HCT116 (cell line): ENCODE measurements around the gene TTC33. TPM values are rescaled to one million over a fixed set of nuclear protein-coding genes. Genes with fewer than 3 reads are reported as not detected.

Experiments used
- ATAC-seq: fragments of 200-7000 bp; cut with Tn5 transposase; 2 replicates; pipeline ENCODE4 v1.9.1; 2020; ENCODE audit warnings: mild to moderate bottlenecking, moderate library complexity
- BruUV-seq: library from RNA; stranded (reverse); fragments of 400-500 nt; replicated peaks from 2 replicates; lab custom pipeline; 2021; lab: Mats Ljungman, UMichigan
- CTCF ChIA-PET: fragments of 300-600 bp; sonication (Branson Sonifier 250); formaldehyde crosslinking; loops from one replicate; lab custom pipeline; 2021; ENCODE audit warnings: antibody characterized with exemption; lab: Charles Lee
- POLR2A ChIA-PET: fragments of 300-600, 350-600 bp; sonication (Branson Sonifier 250); formaldehyde crosslinking; loops from one replicate; lab custom pipeline; 2021; ENCODE audit warnings: antibody characterized with exemption; lab: Charles Lee
- RAD21 ChIA-PET, 2 experiments: fragments of 300-600 bp; sonication (Branson Sonifier 250); formaldehyde crosslinking; loops; one replicate each; lab custom pipeline; 2023; ENCODE audit warnings: low total read pairs in 2 of 2; ENCODE audit not compliant: uncharacterized antibody in 2 of 2, unreplicated experiment in 2 of 2, low non-redundant PET in 1 of 2; lab: Charles Lee
- DNase-seq: peaks from one replicate; pipeline ENCODE4 v3.0.0-alpha.2; 2010; ENCODE audit warnings: low read depth, low spot score
- H2AFZ ChIP-seq: fragments of 200-600 bp; shearing (Covaris generic), sonication (generic); 2 replicates; pipeline ENCODE4 v1.6.1; 2017; ENCODE audit warnings: low read depth, mixed run types, mixed read lengths, antibody characterized with exemption, low read length; ENCODE audit not compliant: poor library complexity, severe bottlenecking
- H3K27ac ChIP-seq: 2 replicates; pipeline ENCODE4 v1.5.1; 2012; ENCODE audit warnings: low read depth, low read length
- H3K27me3 ChIP-seq: fragments of 200-600 bp; sonication (generic); 2 replicates; pipeline ENCODE4 v1.6.1; 2016; ENCODE audit warnings: mixed run types, low read length, mixed read lengths; ENCODE audit not compliant: insufficient read depth
- H3K36me3 ChIP-seq, 2 experiments: fragments of 200-500 bp in 1 of 2; fragments of 200-600 bp in 1 of 2; sonication (Bioruptor generic) in 1 of 2; sonication (generic) in 1 of 2; 2 replicates each; pipeline versions ENCODE4 v1.5.1 to v1.6.1; 2014 to 2016; ENCODE audit warnings: low read length in 2 of 2, inconsistent platforms in 1 of 2, mixed read lengths in 1 of 2, mixed run types in 1 of 2; ENCODE audit not compliant: insufficient read depth in 2 of 2, control insufficient read depth in 1 of 2
- H3K4me1 ChIP-seq, 2 experiments: fragments of 200-600 bp in 1 of 2; sonication (generic) in 1 of 2; 2 replicates each; pipeline versions ENCODE4 v1.5.1 to v1.6.1; 2012 to 2017; ENCODE audit warnings: low read length in 2 of 2, inconsistent platforms in 1 of 2, mild to moderate bottlenecking in 1 of 2, mixed read lengths in 1 of 2, mixed run types in 1 of 2, moderate library complexity in 1 of 2; ENCODE audit not compliant: insufficient read depth in 2 of 2, control insufficient read depth in 1 of 2
- H3K4me2 ChIP-seq: fragments of 200-600 bp; sonication (generic); 2 replicates; pipeline ENCODE4 v1.6.1; 2017; ENCODE audit warnings: mixed run types, low read length, mixed read lengths
- H3K4me3 ChIP-seq, 2 experiments: fragments of 200-600 bp in 1 of 2; sonication (generic) in 1 of 2; replicated peaks in 1 of 2; 2 replicates each; pipeline ENCODE4 v1.5.1; 2011 to 2016; ENCODE audit warnings: low read length in 2 of 2, control low read depth in 1 of 2, low read depth in 1 of 2, mild to moderate bottlenecking in 1 of 2, mixed read lengths in 1 of 2, mixed run types in 1 of 2
- H3K79me2 ChIP-seq: fragments of 200-600 bp; sonication (generic); 2 replicates; pipeline ENCODE4 v1.6.1; 2017; ENCODE audit warnings: mild to moderate bottlenecking, mixed run types, low read length, moderate library complexity, mixed read lengths; ENCODE audit not compliant: insufficient read depth
- H3K9ac ChIP-seq: fragments of 200-600 bp; sonication (generic); 2 replicates; pipeline ENCODE4 v1.6.1; 2016; ENCODE audit warnings: low read length, mixed read lengths
- H3K9me2 ChIP-seq: fragments of 200-600 bp; sonication (generic), shearing (Covaris generic); 2 replicates; pipeline ENCODE4 v1.6.1; 2017; ENCODE audit warnings: mixed run types, mild to moderate bottlenecking, moderate library complexity; ENCODE audit not compliant: insufficient read depth
- H3K9me3 ChIP-seq, 2 experiments: fragments of 200-500 bp in 1 of 2; fragments of 200-600 bp in 1 of 2; sonication (Bioruptor generic) in 1 of 2; sonication (generic) in 1 of 2; 2 replicates each; pipeline ENCODE4 v1.6.1; 2014 to 2017; ENCODE audit warnings: low read length in 2 of 2, mixed read lengths in 2 of 2, inconsistent platforms in 1 of 2, low read depth in 1 of 2, mild to moderate bottlenecking in 1 of 2, mixed run types in 1 of 2, moderate library complexity in 1 of 2; ENCODE audit not compliant: control insufficient read depth in 1 of 2, insufficient read depth in 1 of 2
- H4K20me1 ChIP-seq: fragments of 200-600 bp; sonication (generic), shearing (Covaris generic); 2 replicates; pipeline ENCODE4 v1.6.1; 2017; ENCODE audit warnings: mixed run types, mild to moderate bottlenecking, moderate library complexity; ENCODE audit not compliant: insufficient read depth
- ATF3 ChIP-seq: IDR thresholded peaks from 2 replicates; pipeline ENCODE4 v1.6.1; 2012
- CEBPB ChIP-seq: IDR thresholded peaks from 2 replicates; pipeline ENCODE4 v1.6.1; 2012; ENCODE audit warnings: low read depth
- ELF1 ChIP-seq: IDR thresholded peaks from 2 replicates; pipeline ENCODE4 v1.6.1; 2012; ENCODE audit warnings: low read depth, borderline replicate concordance
- EZH2phosphoT487 ChIP-seq: fragments of 200-600 bp; IDR thresholded peaks from 2 replicates; pipeline ENCODE4 v1.6.1; 2018; ENCODE audit warnings: antibody characterized with exemption, borderline replicate concordance
- FOSL1 ChIP-seq: IDR thresholded peaks from 2 replicates; pipeline ENCODE4 v1.6.1; 2012; ENCODE audit warnings: low read depth
- POLR2AphosphoS5 ChIP-seq: IDR thresholded peaks from 2 replicates; pipeline ENCODE4 v1.6.1; 2011; ENCODE audit warnings: mild to moderate bottlenecking, low read depth, low read length, moderate library complexity
- RAD21 ChIP-seq: IDR thresholded peaks from 2 replicates; pipeline ENCODE4 v1.6.1; 2012; ENCODE audit warnings: low read depth, mild to moderate bottlenecking
- SIN3A ChIP-seq: IDR thresholded peaks from 2 replicates; pipeline ENCODE4 v1.6.1; 2012; ENCODE audit warnings: low read depth
- SP1 ChIP-seq: IDR thresholded peaks from 2 replicates; pipeline ENCODE4 v1.6.1; 2012; ENCODE audit warnings: low read depth
- TCF7L2 ChIP-seq: IDR thresholded peaks from 2 replicates; pipeline ENCODE4 v1.7.0; 2011; ENCODE audit warnings: borderline replicate concordance, inconsistent platforms; ENCODE audit not compliant: insufficient read depth, insufficient read length; ENCODE audit errors: extremely low read depth
- YY1 ChIP-seq: IDR thresholded peaks from 2 replicates; pipeline ENCODE4 v1.6.1; 2011; ENCODE audit warnings: low read length, low read depth, moderate library complexity, mild to moderate bottlenecking; ENCODE audit not compliant: insufficient replicate concordance; ENCODE audit errors: extremely low read depth
- intact Hi-C: fragments of 100-400 bp; cut with micrococcal nuclease; formaldehyde crosslinking; loops from 2 replicates; pipeline ENCODE4 v1.10.0; 2022
- total RNA-seq: library from RNA; stranded (reverse); gene quantifications from one replicate; pipeline ENCODE4 v1.2.1, GENCODE V29; 2021; ENCODE audit not compliant: unreplicated experiment
- TF ChIP-seq, protein P1 (sequence below): IDR thresholded peaks from 2 replicates; pipeline ENCODE4 v1.6.1; 2011; ENCODE audit warnings: mild to moderate bottlenecking, low read length, moderate library complexity; ENCODE audit not compliant: insufficient replicate concordance; ENCODE audit errors: extremely low read depth

TTC33 gene
- total RNA-seq, 1 experiment from 2014 or later: 14.5 TPM

GRCh38 chr5:40481241-40481640 lies 274.5 kb downstream of the TTC33 start:
- ChIA-PET POLR2A (no interaction called here), RAD21 (no interaction called here), CTCF (no interaction called here)
- no peak for DNase-seq
- no TSS peak for BruUV-seq
- Histone ChIP-seq H3K9me2 (no peaks in the 10 kb centered on the region), H3K4me3 (no peak overlapping the region), H3K36me3 (no peaks in the 10 kb centered on the region), H4K20me1 (no peaks in the 10 kb centered on the region), H3K9ac (no peak overlapping the region), H2AFZ (no peak overlapping the region), H3K9me3 (no peaks in the 10 kb centered on the region), H3K27me3 (no peaks in the 10 kb centered on the region), H3K4me2 (no peak overlapping the region), H3K27ac (no peak overlapping the region), H3K79me2 (no peaks in the 10 kb centered on the region), H3K4me1 (no peaks in the 10 kb centered on the region)
- ATAC-seq: no peak
- TF ChIP-seq CEBPB (no peak), TCF7L2 (no peak), YY1 (no peak), SP1 (no peak), EZH2phosphoT487 (no peak), ATF3 (no peak), SIN3A (no peak), FOSL1 (no peak), POLR2AphosphoS5 (no peak), ELF1 (no peak)
- intact Hi-C loops: no loop called here

DNA sequence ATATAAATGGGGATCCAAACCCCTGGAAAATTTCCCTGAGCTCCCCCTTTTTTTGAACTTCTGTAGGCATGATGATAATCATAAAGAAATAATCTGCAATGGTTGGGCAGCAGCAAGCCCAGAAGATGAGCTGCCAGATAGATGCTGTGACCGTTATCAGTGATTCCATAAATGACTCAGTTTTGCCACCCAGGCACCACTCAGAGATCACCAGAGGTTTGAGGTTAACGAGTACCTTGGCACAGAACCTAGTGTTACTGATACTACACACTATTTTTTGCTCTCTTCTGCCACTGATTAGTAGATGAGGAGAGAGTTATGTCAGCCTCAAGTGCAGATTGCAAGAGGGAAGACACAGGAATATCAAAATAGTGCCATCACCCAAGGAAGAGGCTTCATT lies 275.4 kb downstream of the TTC33 start:
- Histone ChIP-seq H3K36me3 (no peaks in the 10 kb centered on the region), H3K9ac (no peak overlapping the region), H3K79me2 (no peaks in the 10 kb centered on the region), H2AFZ (no peak overlapping the region), H3K9me2 (no peaks in the 10 kb centered on the region), H3K4me3 (no peak overlapping the region), H3K27ac (no peak overlapping the region), H3K9me3 (no peaks in the 10 kb centered on the region), H4K20me1 (no peaks in the 10 kb centered on the region), H3K27me3 (no peaks in the 10 kb centered on the region), H3K4me1 (no peaks in the 10 kb centered on the region), H3K4me2 (no peak overlapping the region)
- no TSS peak for BruUV-seq
- TF ChIP-seq RAD21 (no peak), POLR2AphosphoS5 (no peak), SIN3A (no peak)
- TF ChIP-seq, protein P1, sequence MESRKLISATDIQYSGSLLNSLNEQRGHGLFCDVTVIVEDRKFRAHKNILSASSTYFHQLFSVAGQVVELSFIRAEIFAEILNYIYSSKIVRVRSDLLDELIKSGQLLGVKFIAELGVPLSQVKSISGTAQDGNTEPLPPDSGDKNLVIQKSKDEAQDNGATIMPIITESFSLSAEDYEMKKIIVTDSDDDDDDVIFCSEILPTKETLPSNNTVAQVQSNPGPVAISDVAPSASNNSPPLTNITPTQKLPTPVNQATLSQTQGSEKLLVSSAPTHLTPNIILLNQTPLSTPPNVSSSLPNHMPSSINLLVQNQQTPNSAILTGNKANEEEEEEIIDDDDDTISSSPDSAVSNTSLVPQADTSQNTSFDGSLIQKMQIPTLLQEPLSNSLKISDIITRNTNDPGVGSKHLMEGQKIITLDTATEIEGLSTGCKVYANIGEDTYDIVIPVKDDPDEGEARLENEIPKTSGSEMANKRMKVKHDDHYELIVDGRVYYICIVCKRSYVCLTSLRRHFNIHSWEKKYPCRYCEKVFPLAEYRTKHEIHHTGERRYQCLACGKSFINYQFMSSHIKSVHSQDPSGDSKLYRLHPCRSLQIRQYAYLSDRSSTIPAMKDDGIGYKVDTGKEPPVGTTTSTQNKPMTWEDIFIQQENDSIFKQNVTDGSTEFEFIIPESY: no peak
- intact Hi-C loops: no loop called here
- no peak for ATAC-seq
- RAD21 ChIA-PET: no interaction called here
- POLR2A ChIA-PET: no interaction called here
- CTCF ChIA-PET: no interaction called here
- DNase-seq: no peak
